GM20000 (cell line): ENCODE data around the gene GALNS.

Source experiments
- DNase-seq: peaks from one replicate; pipeline ENCODE4 v3.0.0; 2012; ENCODE audit warnings: low spot score
- TF ChIP-seq, protein P1 (sequence below): IDR thresholded peaks from 2 replicates; pipeline ENCODE4 v1.5.1; 2012; ENCODE audit warnings: mild to moderate bottlenecking, control low read depth; ENCODE audit errors: extremely low read depth, missing control alignments

Gene GALNS

DNA sequence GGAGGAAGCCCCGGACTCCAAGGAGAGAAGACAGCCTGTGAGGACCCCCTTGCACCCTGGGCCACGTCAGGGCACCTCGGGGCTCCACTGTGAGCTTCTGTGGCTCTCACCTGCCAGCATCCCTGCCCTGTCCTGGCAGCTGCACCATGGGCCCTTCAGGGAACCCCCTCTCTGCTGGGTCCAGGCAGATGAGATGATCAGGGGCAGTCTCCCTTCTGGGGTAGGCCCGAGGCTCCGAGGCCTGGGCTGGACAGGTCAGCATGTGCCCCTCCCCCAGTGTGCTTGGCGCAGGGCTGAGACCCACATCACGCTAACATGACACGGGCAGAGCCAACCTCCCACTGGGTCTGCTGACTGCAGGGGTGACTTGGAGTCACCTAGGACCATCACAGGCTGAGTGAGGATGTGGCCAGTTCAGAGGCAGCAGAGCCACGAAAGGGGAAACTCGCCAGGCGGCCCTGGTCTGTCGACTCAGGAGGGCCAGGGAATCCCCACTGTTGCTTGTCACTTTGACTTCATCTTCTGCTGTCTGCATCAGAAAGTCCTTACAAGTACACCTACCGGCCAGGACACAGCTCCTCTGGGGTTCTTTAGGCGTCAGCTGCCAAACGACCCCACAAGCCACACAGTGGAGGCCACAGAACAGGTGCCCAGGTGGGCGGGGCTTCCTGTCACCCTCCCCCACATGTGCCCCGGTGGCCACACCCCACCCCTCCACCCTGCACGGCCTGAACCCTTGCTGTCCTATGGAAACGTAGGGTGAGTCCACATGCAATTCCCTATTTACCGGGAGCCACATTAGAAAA is 2.2 kb downstream of the GALNS start:
- DNase-seq = peak; percentile 82
- TF ChIP-seq, protein P1, sequence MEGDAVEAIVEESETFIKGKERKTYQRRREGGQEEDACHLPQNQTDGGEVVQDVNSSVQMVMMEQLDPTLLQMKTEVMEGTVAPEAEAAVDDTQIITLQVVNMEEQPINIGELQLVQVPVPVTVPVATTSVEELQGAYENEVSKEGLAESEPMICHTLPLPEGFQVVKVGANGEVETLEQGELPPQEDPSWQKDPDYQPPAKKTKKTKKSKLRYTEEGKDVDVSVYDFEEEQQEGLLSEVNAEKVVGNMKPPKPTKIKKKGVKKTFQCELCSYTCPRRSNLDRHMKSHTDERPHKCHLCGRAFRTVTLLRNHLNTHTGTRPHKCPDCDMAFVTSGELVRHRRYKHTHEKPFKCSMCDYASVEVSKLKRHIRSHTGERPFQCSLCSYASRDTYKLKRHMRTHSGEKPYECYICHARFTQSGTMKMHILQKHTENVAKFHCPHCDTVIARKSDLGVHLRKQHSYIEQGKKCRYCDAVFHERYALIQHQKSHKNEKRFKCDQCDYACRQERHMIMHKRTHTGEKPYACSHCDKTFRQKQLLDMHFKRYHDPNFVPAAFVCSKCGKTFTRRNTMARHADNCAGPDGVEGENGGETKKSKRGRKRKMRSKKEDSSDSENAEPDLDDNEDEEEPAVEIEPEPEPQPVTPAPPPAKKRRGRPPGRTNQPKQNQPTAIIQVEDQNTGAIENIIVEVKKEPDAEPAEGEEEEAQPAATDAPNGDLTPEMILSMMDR = no peak

DNA sequence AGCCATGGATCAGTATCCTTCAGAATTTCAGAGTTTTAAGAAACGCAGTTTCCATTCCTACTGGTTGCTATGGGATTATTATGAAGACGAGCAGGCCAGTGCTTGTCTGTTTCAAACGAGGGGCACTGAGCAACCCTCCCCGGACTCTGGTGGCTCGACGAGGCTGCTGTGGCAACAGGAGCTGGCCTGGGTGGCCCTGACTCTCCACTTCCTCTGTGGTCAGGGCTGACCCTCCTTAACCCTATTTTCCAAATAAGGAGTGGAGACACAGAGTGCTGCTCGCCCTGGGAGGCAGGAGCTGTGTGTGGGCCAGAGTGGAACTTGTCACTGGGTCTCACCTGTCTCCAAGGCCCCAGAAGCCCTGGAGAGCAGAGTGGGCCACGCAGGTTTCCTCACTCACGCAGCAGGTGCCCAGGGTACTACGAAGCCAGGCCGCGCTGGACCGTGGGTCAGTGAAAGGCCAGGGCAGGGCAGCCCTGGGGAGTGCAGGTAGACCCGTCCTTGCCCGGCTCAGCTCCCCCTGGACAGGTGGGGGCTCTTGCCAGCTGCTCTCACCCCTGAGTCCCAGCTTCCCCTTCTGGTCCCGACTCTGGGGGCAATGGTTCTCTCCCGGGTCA is 3.3 kb downstream of the GALNS start:
- TF ChIP-seq, protein P1 = no peak
- DNase-seq = no peak

GRCh38 chr16:88851616-88852015 is 5.1 kb downstream of the GALNS start:
- TF ChIP-seq, protein P1 = no peak
- DNase-seq = no peak

GRCh38 chr16:88850531-88851199 is 6.1 kb downstream of the GALNS start:
- TF ChIP-seq, protein P1 = no peak
- no peak for DNase-seq

GRCh38 chr16:88848557-88848956 is 8.2 kb downstream of the GALNS start:
- TF ChIP-seq, protein P1 = no peak
- DNase-seq = no peak

DNA sequence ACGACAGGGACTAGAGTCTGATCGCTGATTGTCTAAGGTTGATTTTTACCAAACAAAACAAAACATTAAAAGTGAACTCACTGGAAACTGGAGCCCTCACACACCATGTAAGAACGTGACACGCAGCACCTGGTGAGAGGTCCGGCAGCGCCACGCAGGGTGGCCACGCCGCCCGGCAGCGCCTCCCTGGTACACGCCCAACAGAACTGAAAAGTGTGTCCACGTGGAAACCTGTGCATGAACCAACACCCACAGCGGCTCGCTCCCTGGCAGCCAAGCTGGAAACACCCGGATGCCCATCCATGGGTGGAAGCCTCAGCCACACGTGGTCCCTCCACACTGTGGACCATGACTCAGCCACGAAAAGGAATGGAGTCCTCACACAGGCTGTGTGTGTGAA is 9.1 kb downstream of the GALNS start:
- no peak for DNase-seq
- TF ChIP-seq, protein P1 = no peak

GRCh38 chr16:88846088-88846487 is 10.7 kb downstream of the GALNS start:
- no peak for DNase-seq
- TF ChIP-seq, protein P1 = no peak
